HepG2 (cell line): ENCODE measurements around the gene RBBP8NL. TPM values are rescaled to one million over a fixed set of nuclear protein-coding genes. Genes with fewer than 3 reads are reported as not detected.

Source experiments
- ATAC-seq: fragments of 200-7000 bp; cut with Tn5 transposase; 3 replicates; pipeline ENCODE4 v1.9.1; 2020; ENCODE audit warnings: mild to moderate bottlenecking, moderate library complexity
- BruUV-seq: library from RNA; stranded (reverse); fragments of 400-500 nt; replicated peaks from 2 replicates; lab custom pipeline; 2021; lab: Mats Ljungman, UMichigan
- CTCF ChIA-PET: fragments of 300-600 bp; formaldehyde crosslinking; extraction: SDS; loops from one replicate; lab custom pipeline; 2021; ENCODE audit warnings: low total read pairs, inconsistent platforms, low intra/inter-chr PET ratio; lab: Yijun Ruan, JAX
- POLR2A ChIA-PET: fragments of 350-600 bp; sonication (Branson Sonifier 250); formaldehyde crosslinking; loops from one replicate; lab custom pipeline; 2020; ENCODE audit warnings: antibody characterized with exemption, inconsistent platforms; lab: Yijun Ruan, JAX
- DNase-seq: peaks from one replicate; pipeline ENCODE4 v3.0.0-alpha.2; 2015; ENCODE audit warnings: low spot score
- FAIRE-seq: peaks from 3 replicates; lab custom pipeline; 2011; peaks lifted over from hg19 to GRCh38; lab: Jason Lieb, UNC
- H2AFZ ChIP-seq: one replicate; pipeline ENCODE4 v1.6.1; 2011; ENCODE audit warnings: low read length, inconsistent platforms
- H3K27ac ChIP-seq: fragments of 300-600 bp; 3 replicates; pipeline ENCODE4 v1.8.0; 2011; ENCODE audit warnings: mixed run types, mild to moderate bottlenecking, mixed read lengths, low read length, inconsistent platforms; ENCODE audit not compliant: insufficient read depth; ENCODE audit errors: extremely low read length
- H3K27me3 ChIP-seq, 2 experiments: fragments of 200-600 bp in 1 of 2; 2 replicates in 1 of 2; 3 replicates in 1 of 2; pipeline versions ENCODE4 v1.6.0 to v1.8.0; 2011; ENCODE audit warnings: low read length in 2 of 2, mild to moderate bottlenecking in 2 of 2, moderate library complexity in 2 of 2, inconsistent platforms in 1 of 2; ENCODE audit not compliant: insufficient read depth in 2 of 2, control insufficient read depth in 1 of 2
- H3K36me3 ChIP-seq, 2 experiments: fragments of 200-600 bp in 1 of 2; replicated peaks in 1 of 2; 2 replicates in 1 of 2; 3 replicates in 1 of 2; pipeline versions ENCODE4 v1.5.1 to v1.8.0; 2011; ENCODE audit warnings: low read length in 2 of 2, inconsistent platforms in 1 of 2; ENCODE audit not compliant: insufficient read depth in 2 of 2, control insufficient read depth in 1 of 2
- H3K4me1 ChIP-seq: 2 replicates; pipeline ENCODE4 v1.5.1; 2012; ENCODE audit warnings: low read length, inconsistent platforms; ENCODE audit not compliant: insufficient read depth
- H3K4me2 ChIP-seq: 2 replicates; pipeline ENCODE4 v1.6.0; 2011; ENCODE audit warnings: low read depth, low read length, inconsistent platforms
- H3K4me3 ChIP-seq, 3 experiments: fragments of 200-600 bp in 1 of 3; sonication (generic), shearing (Covaris generic) in 1 of 3; replicated peaks in 1 of 3; 2 replicates each; pipeline ENCODE4 v1.5.1; 2011 to 2016; ENCODE audit warnings: low read length in 3 of 3, inconsistent platforms in 2 of 3, low read depth in 2 of 3, mild to moderate bottlenecking in 2 of 3, control low read depth in 1 of 3, mixed read lengths in 1 of 3; ENCODE audit not compliant: insufficient read depth in 1 of 3
- H3K79me2 ChIP-seq: one replicate; pipeline ENCODE4 v1.6.1; 2011; ENCODE audit warnings: low read length, inconsistent platforms; ENCODE audit not compliant: insufficient read depth
- H3K9ac ChIP-seq: 2 replicates; pipeline ENCODE4 v1.6.0; 2011; ENCODE audit warnings: mild to moderate bottlenecking, low read depth, low read length, inconsistent platforms; ENCODE audit not compliant: insufficient read depth
- H3K9me3 ChIP-seq: 2 replicates; pipeline ENCODE4 v1.5.1; 2012; ENCODE audit warnings: mild to moderate bottlenecking, low read length
- H4K20me1 ChIP-seq: 2 replicates; pipeline ENCODE4 v1.6.0; 2011; ENCODE audit warnings: inconsistent platforms, mild to moderate bottlenecking, low read length, moderate library complexity; ENCODE audit not compliant: insufficient read depth
- CBX2 ChIP-seq, 2 experiments: fragments of 200-600 bp in 1 of 2; sonication (generic); formaldehyde crosslinking in 1 of 2; IDR thresholded peaks; 2 replicates each; pipeline versions ENCODE4 v1.7.0 to v1.8.1; 2018 to 2022; ENCODE audit warnings: low read depth in 2 of 2, low read length in 1 of 2, mild to moderate bottlenecking in 1 of 2, missing genetic modification reagents in 1 of 2
- ELF3 ChIP-seq: IDR thresholded peaks from 2 replicates; pipeline ENCODE4 v1.6.1; 2016; ENCODE audit warnings: missing genetic modification reagents, missing compliant biosample characterization
- GTF2F1 ChIP-seq: fragments of 150-350 bp; IDR thresholded peaks from 2 replicates; pipeline ENCODE4 v1.6.1; 2014; ENCODE audit warnings: low read length
- HMGXB3 ChIP-seq: sonication (generic); formaldehyde crosslinking; IDR thresholded peaks from 2 replicates; pipeline ENCODE4 v1.4.0; 2020; ENCODE audit warnings: missing genetic modification reagents, borderline replicate concordance
- MAX ChIP-seq: IDR thresholded peaks from 2 replicates; pipeline ENCODE4 v1.6.1; 2012; ENCODE audit warnings: inconsistent platforms
- MEIS1 ChIP-seq: sonication (generic); formaldehyde crosslinking; IDR thresholded peaks from 2 replicates; pipeline ENCODE4 v1.9.0; 2021; ENCODE audit warnings: mild to moderate bottlenecking, missing genetic modification reagents, moderate library complexity, borderline replicate concordance
- PTBP1 ChIP-seq: fragments of 200-400 bp; formaldehyde crosslinking; IDR thresholded peaks from 2 replicates; pipeline ENCODE4 v1.6.1; 2018; ENCODE audit warnings: low read length, low read depth; ENCODE audit not compliant: poor library complexity, severe bottlenecking
- RAD51 ChIP-seq: fragments of 450-650 bp; IDR thresholded peaks from 2 replicates; pipeline ENCODE4 v1.6.1; 2016; ENCODE audit warnings: borderline replicate concordance
- ZNF318 ChIP-seq: sonication (generic); formaldehyde crosslinking; IDR thresholded peaks from 2 replicates; pipeline ENCODE4 v1.4.0; 2020; ENCODE audit warnings: mild to moderate bottlenecking, missing genetic modification reagents
- WGBS: methylation state at CpG from one replicate; pipeline ENCODE4 v1.1.6; 2017; ENCODE audit warnings: low lambda C conversion rate; 5-methylcytosine and 5-hydroxymethylcytosine counted together
- in situ Hi-C: cut with HindIII; loops from 2 replicates; pipeline ENCODE4 v1.10.0; 2017; ENCODE audit warnings: low pct_unique_long_range_greater_than_20kb; ENCODE audit not compliant: extremely low pct_ligation_motif_present
- intact Hi-C: fragments of 100-400 bp; cut with micrococcal nuclease; formaldehyde crosslinking; loops from one replicate; pipeline ENCODE4 v1.10.0; 2022; ENCODE audit not compliant: unreplicated experiment
- polyA plus RNA-seq, 8 experiments: library from polyadenylated mRNA; depleted of rRNA in 3 of 8; stranded (reverse) in 7 of 8; unstranded in 1 of 8; fragments of >200 nt; fragmentation: Illumina TruSeq in 4 of 8; extraction: Trizol in 4 of 8; gene quantifications; 2 replicates each; pipeline versions ENCODE4 v1.2.1 to v1.2.3, GENCODE V29; 2011 to 2016; ENCODE audit warnings: low read depth in 4 of 8, missing spikeins in 1 of 8, mixed read lengths in 1 of 8; ENCODE audit not compliant: insufficient read depth in 1 of 8
- total RNA-seq, 5 experiments: library from RNA; depleted of rRNA; stranded (reverse); fragments of >200 nt; fragmentation: Illumina TruSeq; extraction: Trizol; gene quantifications; 2 replicates each; pipeline ENCODE4 v1.2.3, GENCODE V29; 2016; ENCODE audit warnings: low read depth in 1 of 5

The RBBP8NL gene
- total and polyA plus RNA-seq, 2 of the 13 experiments (the other 11 are each of a cell fraction or from before 2014, with no cell fraction given): 0.69 to 0.86 TPM

- WGBS: 5% methylated on average over 27 of the region's 28 CpGs
- Histone ChIP-seq H3K27ac (peak overlapping the region; percentile 95), H3K79me2 (peaks cover 28% of the 10 kb centered on the region), H3K4me2 (peak overlapping the region; percentile 97), H2AFZ (no peak overlapping the region), H3K9ac (peak overlapping the region; percentile 90), H3K36me3 (no peaks in the 10 kb centered on the region), H3K27me3 (no peaks in the 10 kb centered on the region), H3K4me3 (peak overlapping the region; percentile 65 to 95 (median 91)), H3K9me3 (no peaks in the 10 kb centered on the region), H4K20me1 (peaks cover 19% of the 10 kb centered on the region), H3K4me1 (peaks cover 75% of the 10 kb centered on the region)
- no TSS peak for BruUV-seq
- peak; percentile 28 for FAIRE-seq
- in situ Hi-C loops (loop anchor here (5.0 kb wide), 1 partner anchor 67 kb away; the partner anchor contains the start of gene ADRM1), intact Hi-C loops (loop anchor here (1.0 to 10.0 kb wide), 2 partner anchors 7 to 1596 kb away; partner anchors contain the start of gene ZNF512B)
- peak; percentile 66 for DNase-seq
- ChIA-PET POLR2A (interaction anchor here (0.6 to 10.1 kb wide), 32 partner anchors 8 to 1258 kb away, joined by 3 to 187 read pairs (median 5); partner anchors contain the start of genes ADRM1, MTG2, OSBPL2 and RPS21), CTCF (interaction anchor here (2.5 kb wide), 1 partner anchor 67 kb away, joined by 10 read pairs; the partner anchor contains the start of gene ADRM1)
- ATAC-seq: peak; percentile 30
- TF ChIP-seq MAX (no peak), MEIS1 (CRISPR knock-in tag) (no peak), ZNF318 (CRISPR knock-in tag) (no peak), ELF3 (CRISPR knock-in tag) (no peak; the same call in 1 of the 2 replicates), CBX2 (IDR thresholded peaks at IDR 0.05; ENCODE audit: low read depth, low read length) (no peak), CBX2 (CRISPR knock-in tag; IDR thresholded peaks at IDR 0.05; ENCODE audit: low read depth) (no peak), GTF2F1 (no peak), HMGXB3 (CRISPR knock-in tag) (no peak), RAD51 (no peak), PTBP1 (no peak)
These were observed 58.1 kb downstream of the RBBP8NL start for GRCh38 chr20:62368976-62369814.
